Measurements from ENCODE around the gene ST3GAL5. TPM values are rescaled to one million over a fixed set of nuclear protein-coding genes. Genes with fewer than 3 reads are reported as not detected.

Gene ST3GAL5
- total RNA-seq, 1 donor from 2014 or later, result 20.0 TPM

GRCh38 chr2:85802354-85803103, 86.3 kb downstream of the ST3GAL5 start:
- peaks cover 7% of the 10 kb centered on the region for H3K36me3 Mint-ChIP-seq (ENCODE audit: low read depth)
- peaks cover 22% of the 10 kb centered on the region for H3K27me3 Mint-ChIP-seq (ENCODE audit: low read depth)
- H3K4me1 Mint-ChIP-seq (ENCODE audit: low read depth), result peaks cover 3% of the 10 kb centered on the region
- no peak overlapping the region for H3K27ac Mint-ChIP-seq (ENCODE audit: unreplicated experiment)
- peaks cover 8% of the 10 kb centered on the region for H3K9me3 Mint-ChIP-seq (ENCODE audit: low read depth)
- TF ChIP-seq, protein P1, sequence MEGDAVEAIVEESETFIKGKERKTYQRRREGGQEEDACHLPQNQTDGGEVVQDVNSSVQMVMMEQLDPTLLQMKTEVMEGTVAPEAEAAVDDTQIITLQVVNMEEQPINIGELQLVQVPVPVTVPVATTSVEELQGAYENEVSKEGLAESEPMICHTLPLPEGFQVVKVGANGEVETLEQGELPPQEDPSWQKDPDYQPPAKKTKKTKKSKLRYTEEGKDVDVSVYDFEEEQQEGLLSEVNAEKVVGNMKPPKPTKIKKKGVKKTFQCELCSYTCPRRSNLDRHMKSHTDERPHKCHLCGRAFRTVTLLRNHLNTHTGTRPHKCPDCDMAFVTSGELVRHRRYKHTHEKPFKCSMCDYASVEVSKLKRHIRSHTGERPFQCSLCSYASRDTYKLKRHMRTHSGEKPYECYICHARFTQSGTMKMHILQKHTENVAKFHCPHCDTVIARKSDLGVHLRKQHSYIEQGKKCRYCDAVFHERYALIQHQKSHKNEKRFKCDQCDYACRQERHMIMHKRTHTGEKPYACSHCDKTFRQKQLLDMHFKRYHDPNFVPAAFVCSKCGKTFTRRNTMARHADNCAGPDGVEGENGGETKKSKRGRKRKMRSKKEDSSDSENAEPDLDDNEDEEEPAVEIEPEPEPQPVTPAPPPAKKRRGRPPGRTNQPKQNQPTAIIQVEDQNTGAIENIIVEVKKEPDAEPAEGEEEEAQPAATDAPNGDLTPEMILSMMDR (IDR thresholded peaks at IDR 0.05), result no peak
- no peak overlapping the region for H3K4me3 Mint-ChIP-seq (ENCODE audit: unreplicated experiment)
- no peak for DNase-seq (ENCODE audit: low spot score)

GRCh38 chr2:85801871-85802270, 86.9 kb downstream of the ST3GAL5 start:
- TF ChIP-seq, protein P1 (IDR thresholded peaks at IDR 0.05), result no peak
- peaks cover 7% of the 10 kb centered on the region for H3K36me3 Mint-ChIP-seq (ENCODE audit: low read depth)
- no peak overlapping the region for H3K4me3 Mint-ChIP-seq (ENCODE audit: unreplicated experiment)
- peaks cover 9% of the 10 kb centered on the region for H3K4me1 Mint-ChIP-seq (ENCODE audit: low read depth)
- peaks cover 20% of the 10 kb centered on the region for H3K27me3 Mint-ChIP-seq (ENCODE audit: low read depth)
- H3K9me3 Mint-ChIP-seq (ENCODE audit: low read depth), result peaks cover 8% of the 10 kb centered on the region
- no peak overlapping the region for H3K27ac Mint-ChIP-seq (ENCODE audit: unreplicated experiment)
- DNase-seq (ENCODE audit: low spot score), result no peak

DNA sequence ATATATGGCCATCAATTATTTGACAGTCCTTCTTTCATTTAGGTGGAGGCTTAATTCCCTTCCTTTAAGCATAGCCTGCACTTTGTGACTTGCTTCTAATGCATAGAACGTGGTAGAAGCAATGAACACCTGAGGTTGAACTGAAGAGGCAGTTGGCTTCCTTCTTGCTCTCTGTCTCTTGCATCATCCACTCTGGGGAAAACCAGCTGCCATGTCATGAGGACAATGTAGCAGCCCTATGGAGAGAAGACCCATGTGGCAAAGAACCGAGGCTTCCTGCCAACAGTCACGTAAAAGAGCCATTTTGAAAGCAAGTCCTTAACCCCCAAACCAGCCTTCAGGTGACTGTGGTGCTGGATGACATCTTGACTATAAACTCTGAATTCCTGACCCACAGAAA, 88.2 kb downstream of the ST3GAL5 start:
- Mint-ChIP-seq H3K27me3 (ENCODE audit: low read depth) (peaks cover 16% of the 10 kb centered on the region), H3K27ac (ENCODE audit: unreplicated experiment) (no peak overlapping the region), H3K4me3 (ENCODE audit: unreplicated experiment) (no peak overlapping the region), H3K4me1 (ENCODE audit: low read depth) (peaks cover 22% of the 10 kb centered on the region), H3K36me3 (ENCODE audit: low read depth) (peaks cover 7% of the 10 kb centered on the region), H3K9me3 (ENCODE audit: low read depth) (peaks cover 8% of the 10 kb centered on the region)
- no peak for DNase-seq (ENCODE audit: low spot score)
- TF ChIP-seq, protein P1 (IDR thresholded peaks at IDR 0.05), result no peak

DNA sequence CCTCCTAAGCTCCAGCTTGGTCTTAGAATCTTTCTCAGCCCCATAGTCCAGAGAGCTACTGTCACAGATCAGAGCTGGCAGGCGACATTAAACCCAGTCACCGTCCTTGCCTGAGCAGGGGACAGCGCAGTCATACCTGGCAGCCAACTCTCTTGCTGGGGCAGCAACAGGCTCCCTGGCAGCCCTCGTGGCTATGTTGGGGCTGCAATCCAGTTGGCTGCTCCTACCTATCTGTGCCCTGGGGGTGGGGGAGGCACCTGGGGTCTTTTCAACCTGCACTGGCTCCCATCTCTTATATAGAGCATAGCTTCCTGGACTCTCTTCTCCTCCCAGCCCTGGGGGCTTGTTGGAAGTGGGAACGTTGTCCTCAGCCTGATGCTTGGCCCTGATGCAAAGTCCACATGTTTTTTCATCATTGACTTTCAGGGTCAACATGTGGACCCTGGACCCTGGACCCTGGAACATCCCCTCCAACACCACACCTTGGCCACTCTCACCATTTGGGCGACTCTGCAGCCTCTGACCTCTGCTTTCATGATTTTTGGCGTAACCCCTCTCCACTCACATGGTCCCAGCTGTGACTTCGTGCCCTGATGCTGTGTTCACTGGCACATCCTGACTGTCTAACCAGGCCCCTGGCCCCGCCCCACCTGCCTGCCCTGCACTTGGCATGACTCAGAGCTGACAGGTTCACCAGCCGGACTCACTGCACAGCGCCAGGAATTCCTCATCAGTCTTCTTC, 89.4 kb downstream of the ST3GAL5 start:
- DNase-seq (ENCODE audit: low spot score), result no peak
- peaks cover 8% of the 10 kb centered on the region for H3K9me3 Mint-ChIP-seq (ENCODE audit: low read depth)
- H3K4me1 Mint-ChIP-seq (ENCODE audit: low read depth), result peaks cover 34% of the 10 kb centered on the region
- H3K27ac Mint-ChIP-seq (ENCODE audit: unreplicated experiment), result no peak overlapping the region
- H3K27me3 Mint-ChIP-seq (ENCODE audit: low read depth), result peaks cover 15% of the 10 kb centered on the region
- H3K4me3 Mint-ChIP-seq (ENCODE audit: unreplicated experiment), result no peak overlapping the region
- TF ChIP-seq, protein P1 (IDR thresholded peaks at IDR 0.05), result no peak
- H3K36me3 Mint-ChIP-seq (ENCODE audit: low read depth), result peaks cover 7% of the 10 kb centered on the region

- Mint-ChIP-seq H3K27me3 (ENCODE audit: low read depth) (peaks cover 10% of the 10 kb centered on the region), H3K9me3 (ENCODE audit: low read depth) (peaks cover 8% of the 10 kb centered on the region), H3K36me3 (ENCODE audit: low read depth) (peaks cover 7% of the 10 kb centered on the region), H3K4me3 (ENCODE audit: unreplicated experiment) (no peak overlapping the region), H3K27ac (ENCODE audit: unreplicated experiment) (no peak overlapping the region), H3K4me1 (ENCODE audit: low read depth) (peaks cover 49% of the 10 kb centered on the region)
- DNase-seq (ENCODE audit: low spot score), result no peak
- TF ChIP-seq, protein P1 (IDR thresholded peaks at IDR 0.05), result peak; percentile 77
Observed at GRCh38 chr2:85797921-85798320, 90.9 kb downstream of the ST3GAL5 start.

Measured in chondrocyte (in vitro differentiated cells).